HepG2 (cell line): ENCODE results near the gene ARHGAP15. TPM values are rescaled to one million over a fixed set of nuclear protein-coding genes. Genes with fewer than 3 reads are reported as not detected.

ENCODE experiments used
- ATAC-seq: fragments of 200-7000 bp; cut with Tn5 transposase; 3 replicates; pipeline ENCODE4 v1.9.1; 2020; ENCODE audit warnings: mild to moderate bottlenecking, moderate library complexity
- BruUV-seq: library from RNA; stranded (reverse); fragments of 400-500 nt; replicated peaks from 2 replicates; lab custom pipeline; 2021; lab: Mats Ljungman, UMichigan
- CTCF ChIA-PET: fragments of 300-600 bp; formaldehyde crosslinking; extraction: SDS; loops from one replicate; lab custom pipeline; 2021; ENCODE audit warnings: low total read pairs, inconsistent platforms, low intra/inter-chr PET ratio; lab: Yijun Ruan, JAX
- POLR2A ChIA-PET: fragments of 350-600 bp; sonication (Branson Sonifier 250); formaldehyde crosslinking; loops from one replicate; lab custom pipeline; 2020; ENCODE audit warnings: antibody characterized with exemption, inconsistent platforms; lab: Yijun Ruan, JAX
- DNase-seq: peaks from one replicate; pipeline ENCODE4 v3.0.0-alpha.2; 2015; ENCODE audit warnings: low spot score
- FAIRE-seq: peaks from 3 replicates; lab custom pipeline; 2011; peaks lifted over from hg19 to GRCh38; lab: Jason Lieb, UNC
- H2AFZ ChIP-seq: one replicate; pipeline ENCODE4 v1.6.1; 2011; ENCODE audit warnings: low read length, inconsistent platforms
- H3K27ac ChIP-seq: fragments of 300-600 bp; 3 replicates; pipeline ENCODE4 v1.8.0; 2011; ENCODE audit warnings: mixed run types, mild to moderate bottlenecking, mixed read lengths, low read length, inconsistent platforms; ENCODE audit not compliant: insufficient read depth; ENCODE audit errors: extremely low read length
- H3K27me3 ChIP-seq, 2 experiments: fragments of 200-600 bp in 1 of 2; 2 replicates in 1 of 2; 3 replicates in 1 of 2; pipeline versions ENCODE4 v1.6.0 to v1.8.0; 2011; ENCODE audit warnings: low read length in 2 of 2, mild to moderate bottlenecking in 2 of 2, moderate library complexity in 2 of 2, inconsistent platforms in 1 of 2; ENCODE audit not compliant: insufficient read depth in 2 of 2, control insufficient read depth in 1 of 2
- H3K36me3 ChIP-seq, 2 experiments: fragments of 200-600 bp in 1 of 2; replicated peaks in 1 of 2; 2 replicates in 1 of 2; 3 replicates in 1 of 2; pipeline versions ENCODE4 v1.5.1 to v1.8.0; 2011; ENCODE audit warnings: low read length in 2 of 2, inconsistent platforms in 1 of 2; ENCODE audit not compliant: insufficient read depth in 2 of 2, control insufficient read depth in 1 of 2
- H3K4me1 ChIP-seq: 2 replicates; pipeline ENCODE4 v1.5.1; 2012; ENCODE audit warnings: low read length, inconsistent platforms; ENCODE audit not compliant: insufficient read depth
- H3K4me2 ChIP-seq: 2 replicates; pipeline ENCODE4 v1.6.0; 2011; ENCODE audit warnings: low read depth, low read length, inconsistent platforms
- H3K4me3 ChIP-seq, 3 experiments: fragments of 200-600 bp in 1 of 3; sonication (generic), shearing (Covaris generic) in 1 of 3; replicated peaks in 1 of 3; 2 replicates each; pipeline ENCODE4 v1.5.1; 2011 to 2016; ENCODE audit warnings: low read length in 3 of 3, inconsistent platforms in 2 of 3, low read depth in 2 of 3, mild to moderate bottlenecking in 2 of 3, control low read depth in 1 of 3, mixed read lengths in 1 of 3; ENCODE audit not compliant: insufficient read depth in 1 of 3
- H3K79me2 ChIP-seq: one replicate; pipeline ENCODE4 v1.6.1; 2011; ENCODE audit warnings: low read length, inconsistent platforms; ENCODE audit not compliant: insufficient read depth
- H3K9ac ChIP-seq: 2 replicates; pipeline ENCODE4 v1.6.0; 2011; ENCODE audit warnings: mild to moderate bottlenecking, low read depth, low read length, inconsistent platforms; ENCODE audit not compliant: insufficient read depth
- H3K9me3 ChIP-seq: 2 replicates; pipeline ENCODE4 v1.5.1; 2012; ENCODE audit warnings: mild to moderate bottlenecking, low read length
- H4K20me1 ChIP-seq: 2 replicates; pipeline ENCODE4 v1.6.0; 2011; ENCODE audit warnings: inconsistent platforms, mild to moderate bottlenecking, low read length, moderate library complexity; ENCODE audit not compliant: insufficient read depth
- DMAP1 ChIP-seq: IDR thresholded peaks from 2 replicates; pipeline ENCODE4 v1.6.1; 2016
- EP300 ChIP-seq, 3 experiments: sonication (generic) in 1 of 3; formaldehyde crosslinking in 1 of 3; IDR thresholded peaks; 2 replicates each; pipeline versions ENCODE4 v1.5.1 to v1.6.1; 2011 to 2020; ENCODE audit warnings: low read depth in 2 of 3, low read length in 2 of 3, borderline replicate concordance in 1 of 3, improper control_type of control experiment in 1 of 3, mild to moderate bottlenecking in 1 of 3, missing genetic modification reagents in 1 of 3, moderate library complexity in 1 of 3
- IKZF1 ChIP-seq: fragments of 450-650 bp; IDR thresholded peaks from 2 replicates; pipeline ENCODE4 v1.7.1; 2016
- JUNB ChIP-seq: sonication (generic); formaldehyde crosslinking; IDR thresholded peaks from 2 replicates; pipeline ENCODE4 v1.8.0; 2022; ENCODE audit warnings: missing genetic modification reagents, mild to moderate bottlenecking, borderline replicate concordance
- MBD4 ChIP-seq: IDR thresholded peaks from 2 replicates; pipeline ENCODE4 v1.6.1; 2012; ENCODE audit warnings: low read length, inconsistent platforms, borderline replicate concordance
- TP53 ChIP-seq: sonication (generic); formaldehyde crosslinking; conservative IDR thresholded peaks from 2 replicates; pipeline ENCODE4 v1.4.0; 2020; ENCODE audit warnings: missing genetic modification reagents
- YEATS2 ChIP-seq: sonication (generic); formaldehyde crosslinking; IDR thresholded peaks from 2 replicates; pipeline ENCODE4 v1.4.0; 2020; ENCODE audit warnings: missing genetic modification reagents, borderline replicate concordance
- ZC3H13 ChIP-seq: sonication (generic); formaldehyde crosslinking; IDR thresholded peaks from 2 replicates; pipeline ENCODE4 v1.8.1; 2023; ENCODE audit warnings: mild to moderate bottlenecking, missing genetic modification reagents, moderate library complexity
- ZNF20 ChIP-seq: sonication (generic); formaldehyde crosslinking; IDR thresholded peaks from 2 replicates; pipeline ENCODE4 v1.4.0; 2020; ENCODE audit warnings: mild to moderate bottlenecking, moderate library complexity, missing genetic modification reagents
- ZNF572 ChIP-seq: sonication (generic); formaldehyde crosslinking; IDR thresholded peaks from 2 replicates; pipeline ENCODE4 v1.5.1; 2020; ENCODE audit warnings: mild to moderate bottlenecking, missing genetic modification reagents
- ZNF607 ChIP-seq: sonication (generic); formaldehyde crosslinking; IDR thresholded peaks from 2 replicates; pipeline ENCODE4 v1.5.1; 2020; ENCODE audit warnings: missing genetic modification reagents, mild to moderate bottlenecking, borderline replicate concordance
- WGBS: methylation state at CpG from one replicate; pipeline ENCODE4 v1.1.6; 2017; ENCODE audit warnings: low lambda C conversion rate; 5-methylcytosine and 5-hydroxymethylcytosine counted together
- in situ Hi-C: cut with HindIII; loops from 2 replicates; pipeline ENCODE4 v1.10.0; 2017; ENCODE audit warnings: low pct_unique_long_range_greater_than_20kb; ENCODE audit not compliant: extremely low pct_ligation_motif_present
- intact Hi-C: fragments of 100-400 bp; cut with micrococcal nuclease; formaldehyde crosslinking; loops from one replicate; pipeline ENCODE4 v1.10.0; 2022; ENCODE audit not compliant: unreplicated experiment
- polyA plus RNA-seq, 8 experiments: library from polyadenylated mRNA; depleted of rRNA in 3 of 8; stranded (reverse) in 7 of 8; unstranded in 1 of 8; fragments of >200 nt; fragmentation: Illumina TruSeq in 4 of 8; extraction: Trizol in 4 of 8; gene quantifications; 2 replicates each; pipeline versions ENCODE4 v1.2.1 to v1.2.3, GENCODE V29; 2011 to 2016; ENCODE audit warnings: low read depth in 4 of 8, missing spikeins in 1 of 8, mixed read lengths in 1 of 8; ENCODE audit not compliant: insufficient read depth in 1 of 8
- total RNA-seq, 5 experiments: library from RNA; depleted of rRNA; stranded (reverse); fragments of >200 nt; fragmentation: Illumina TruSeq; extraction: Trizol; gene quantifications; 2 replicates each; pipeline ENCODE4 v1.2.3, GENCODE V29; 2016; ENCODE audit warnings: low read depth in 1 of 5
- TF ChIP-seq, protein P1 (sequence below): sonication (generic); formaldehyde crosslinking; IDR thresholded peaks from 2 replicates; pipeline ENCODE4 v1.4.0; 2020; ENCODE audit warnings: missing genetic modification reagents, mild to moderate bottlenecking, borderline replicate concordance
- TF ChIP-seq, protein P2 (sequence below): IDR thresholded peaks from 2 replicates; pipeline ENCODE4 v1.6.1; 2016

The ARHGAP15 gene
- total and polyA plus RNA-seq, 2 of the 13 experiments (the other 11 are each of a cell fraction or from before 2014, with no cell fraction given), result 0.04 TPM; not detected in 1

DNA sequence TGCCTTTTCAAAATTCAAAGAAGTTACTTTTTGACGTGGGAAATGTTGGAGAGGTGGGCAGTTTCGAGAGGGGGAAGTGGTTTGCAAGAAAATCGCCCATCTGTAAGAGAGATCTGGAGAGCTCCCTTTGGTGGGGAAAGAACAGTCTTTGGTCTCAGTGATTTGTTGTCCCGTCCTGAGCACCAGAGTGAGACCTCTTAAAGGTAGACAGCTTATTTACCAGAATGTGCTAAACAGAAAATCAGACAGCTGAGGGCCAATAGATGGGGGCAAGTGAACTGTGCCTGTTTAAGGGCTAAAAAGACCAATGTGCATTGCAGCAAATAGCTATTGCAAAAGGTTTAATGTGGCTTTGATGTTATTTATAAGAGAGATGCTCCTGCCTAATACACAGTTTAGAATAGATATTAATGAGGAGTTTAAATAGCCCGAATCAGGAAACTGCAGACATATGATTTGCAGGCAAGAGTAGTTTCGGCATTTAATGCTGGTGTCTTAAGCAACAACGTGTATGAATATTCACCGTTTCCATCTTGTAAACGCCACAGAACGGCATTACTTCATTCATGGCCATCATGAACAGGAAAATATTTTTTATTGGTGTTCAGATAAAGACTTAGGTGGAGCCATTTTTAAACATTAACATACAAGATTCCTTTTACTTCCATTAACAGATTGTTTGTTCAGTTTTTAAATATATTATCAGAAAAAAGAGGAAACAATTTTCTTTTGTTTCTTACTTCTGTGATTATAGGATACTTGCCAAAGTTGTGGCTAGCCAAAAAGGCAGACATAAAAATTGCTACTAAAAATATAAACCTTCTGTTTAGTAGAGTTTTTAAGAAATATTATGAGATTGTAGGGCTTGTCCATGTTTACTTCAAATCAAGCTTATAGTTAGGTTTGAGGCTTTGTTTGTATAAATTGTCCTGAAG lies 29.6 kb downstream of the ARHGAP15 start (continued):
- TF ChIP-seq MBD4 (no peak), ZNF607 (no peak)

DNA sequence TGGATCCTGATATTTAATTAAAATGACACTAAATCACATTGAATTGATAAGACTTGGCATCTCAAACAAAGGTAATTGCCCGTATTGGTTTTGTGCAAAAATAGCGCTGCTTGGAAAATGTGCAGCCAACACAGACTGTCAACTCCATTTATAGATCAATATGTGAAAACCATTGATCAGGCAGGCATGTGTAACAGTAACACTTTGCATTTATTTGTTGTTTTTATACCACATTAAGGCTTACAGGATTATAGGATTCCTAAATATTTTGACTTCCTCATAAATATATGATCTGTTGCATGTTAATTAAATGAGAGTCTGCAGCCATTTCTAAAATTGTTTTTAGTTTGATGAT lies 30.2 kb downstream of the ARHGAP15 start:
- Histone ChIP-seq H3K4me1 (no peaks in the 10 kb centered on the region), H3K79me2 (no peaks in the 10 kb centered on the region), H3K4me3 (no peak overlapping the region), H3K36me3 (no peaks in the 10 kb centered on the region), H3K4me2 (no peak overlapping the region), H3K9me3 (no peaks in the 10 kb centered on the region), H4K20me1 (no peaks in the 10 kb centered on the region), H2AFZ (no peak overlapping the region), H3K9ac (no peak overlapping the region), H3K27me3 (no peaks in the 10 kb centered on the region; a peak in 2 of 5 replicates), H3K27ac (no peak overlapping the region)
- FAIRE-seq, result no peak
- in situ Hi-C loops, result no loop called here
- WGBS, result 2% methylated on average over 2 of the region's 2 CpGs
- TF ChIP-seq IKZF1 (no peak), TP53 (no peak), DMAP1 (CRISPR knock-in tag) (no peak), ZC3H13 (CRISPR knock-in tag) (no peak), JUNB (CRISPR knock-in tag) (no peak), ZNF572 (CRISPR knock-in tag) (no peak), ZNF20 (CRISPR knock-in tag) (no peak), EP300 (IDR thresholded peaks at IDR 0.05; ENCODE audit: low read depth in 2 of 2, low read length in 2 of 2) (no peak), EP300 (CRISPR knock-in tag; IDR thresholded peaks at IDR 0.05; ENCODE audit: borderline replicate concordance) (no peak), YEATS2 (no peak)
- TF ChIP-seq, protein P1, sequence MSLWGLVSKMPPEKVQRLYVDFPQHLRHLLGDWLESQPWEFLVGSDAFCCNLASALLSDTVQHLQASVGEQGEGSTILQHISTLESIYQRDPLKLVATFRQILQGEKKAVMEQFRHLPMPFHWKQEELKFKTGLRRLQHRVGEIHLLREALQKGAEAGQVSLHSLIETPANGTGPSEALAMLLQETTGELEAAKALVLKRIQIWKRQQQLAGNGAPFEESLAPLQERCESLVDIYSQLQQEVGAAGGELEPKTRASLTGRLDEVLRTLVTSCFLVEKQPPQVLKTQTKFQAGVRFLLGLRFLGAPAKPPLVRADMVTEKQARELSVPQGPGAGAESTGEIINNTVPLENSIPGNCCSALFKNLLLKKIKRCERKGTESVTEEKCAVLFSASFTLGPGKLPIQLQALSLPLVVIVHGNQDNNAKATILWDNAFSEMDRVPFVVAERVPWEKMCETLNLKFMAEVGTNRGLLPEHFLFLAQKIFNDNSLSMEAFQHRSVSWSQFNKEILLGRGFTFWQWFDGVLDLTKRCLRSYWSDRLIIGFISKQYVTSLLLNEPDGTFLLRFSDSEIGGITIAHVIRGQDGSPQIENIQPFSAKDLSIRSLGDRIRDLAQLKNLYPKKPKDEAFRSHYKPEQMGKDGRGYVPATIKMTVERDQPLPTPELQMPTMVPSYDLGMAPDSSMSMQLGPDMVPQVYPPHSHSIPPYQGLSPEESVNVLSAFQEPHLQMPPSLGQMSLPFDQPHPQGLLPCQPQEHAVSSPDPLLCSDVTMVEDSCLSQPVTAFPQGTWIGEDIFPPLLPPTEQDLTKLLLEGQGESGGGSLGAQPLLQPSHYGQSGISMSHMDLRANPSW (CRISPR knock-in tag), result no peak
- TF ChIP-seq, protein P2, sequence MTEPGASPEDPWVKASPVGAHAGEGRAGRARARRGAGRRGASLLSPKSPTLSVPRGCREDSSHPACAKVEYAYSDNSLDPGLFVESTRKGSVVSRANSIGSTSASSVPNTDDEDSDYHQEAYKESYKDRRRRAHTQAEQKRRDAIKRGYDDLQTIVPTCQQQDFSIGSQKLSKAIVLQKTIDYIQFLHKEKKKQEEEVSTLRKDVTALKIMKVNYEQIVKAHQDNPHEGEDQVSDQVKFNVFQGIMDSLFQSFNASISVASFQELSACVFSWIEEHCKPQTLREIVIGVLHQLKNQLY (CRISPR knock-in tag), result no peak
- intact Hi-C loops, result no loop called here
- POLR2A ChIA-PET, result no interaction called here
- no TSS peak for BruUV-seq
- no peak for ATAC-seq
- CTCF ChIA-PET, result no interaction called here
- no peak for DNase-seq
